ENCODE results near the gene VGF. TPM values are rescaled to one million over a fixed set of nuclear protein-coding genes. Genes with fewer than 3 reads are reported as not detected.

The VGF gene
- polyA plus RNA-seq, 1 donor (not counting 4 experiments of a cell fraction or from before 2014, with no cell fraction given), result 0.04 TPM

DNA sequence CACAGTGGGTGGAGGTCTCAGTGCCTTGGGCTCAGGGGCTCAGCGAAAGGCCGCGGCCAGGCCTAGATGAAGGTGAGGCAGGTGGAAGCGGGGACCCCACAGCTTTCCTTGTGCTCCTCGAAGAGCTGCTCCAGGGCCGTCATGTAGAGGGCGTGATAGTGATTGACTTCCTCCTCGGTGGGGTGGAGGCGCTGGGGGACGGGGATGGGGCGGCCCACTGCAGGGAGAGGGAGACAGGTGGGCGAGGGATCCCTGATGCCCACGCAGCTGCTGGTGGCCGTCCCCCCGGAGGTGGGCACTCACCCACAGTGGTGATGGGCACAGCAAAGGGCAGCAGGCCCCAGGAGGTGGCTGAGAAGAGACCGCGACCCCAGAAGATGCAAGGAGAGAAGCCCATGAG is 30.5 kb upstream of the VGF start:
- H3K4me3 ChIP-seq (ENCODE audit: control insufficient read depth in 2 of 3, extremely low read depth in 1 of 3, insufficient read depth in 2 of 3, low read depth in 1 of 3, low read length in 3 of 3), result no peak overlapping the region
- no peak for FAIRE-seq
- DNase-seq (ENCODE audit: low read depth, low spot score), result no peak
- dilution Hi-C loops (cut with MboI; ENCODE audit: extremely low pct_ligation_motif_present, low sequenced_read_pairs), result no loop called here
- H3K9me1 ChIP-seq (ENCODE audit: control insufficient read depth, extremely low read depth, insufficient read depth, low read length), result no peaks in the 10 kb centered on the region
- H3K4me2 ChIP-seq (ENCODE audit: control insufficient read depth, extremely low read depth, insufficient read depth, low read depth, low read length), result no peak overlapping the region
- no peak overlapping the region for H3K9ac ChIP-seq (ENCODE audit: control insufficient read depth, extremely low read depth, insufficient read depth, low read length)
- H3K27ac ChIP-seq (ENCODE audit: control insufficient read depth, insufficient read depth, low read length), result no peak overlapping the region
- no peaks in the 10 kb centered on the region for H3K79me2 ChIP-seq (ENCODE audit: control insufficient read depth, insufficient read depth, low read length)
- H3K9me3 ChIP-seq (ENCODE audit: control insufficient read depth, low read depth, low read length), result no peaks in the 10 kb centered on the region
- no peaks in the 10 kb centered on the region for H3K4me1 ChIP-seq (ENCODE audit: control insufficient read depth, extremely low read depth, insufficient read depth, low read length)
- H2AFZ ChIP-seq (ENCODE audit: control insufficient read depth, low read length), result no peak overlapping the region
- no peaks in the 10 kb centered on the region for H4K20me1 ChIP-seq (ENCODE audit: control insufficient read depth, extremely low read depth, insufficient read depth, low read length)
- peaks cover 5% of the 10 kb centered on the region for H3K27me3 ChIP-seq (ENCODE audit: control insufficient read depth, extremely low read depth, insufficient read depth, low read length)
- no peak for TF ChIP-seq CTCF (optimal IDR thresholded peaks at IDR 0.05 in 1 of 3, IDR thresholded peaks at IDR 0.05 in 1 of 3, conservative IDR thresholded peaks at IDR 0.05 in 1 of 3; ENCODE audit: extremely low read depth in 1 of 3, insufficient read depth in 2 of 3, low read length in 3 of 3)
- TF ChIP-seq EZH2 (IDR thresholded peaks at IDR 0.05; ENCODE audit: low read length), result no peak
- H3K36me3 ChIP-seq (ENCODE audit: control insufficient read depth in 2 of 2, extremely low read depth in 1 of 2, insufficient read depth in 2 of 2, low read length in 2 of 2), result no peaks in the 10 kb centered on the region

GRCh38 chr7:101189109-101189508 is 23.7 kb upstream of the VGF start:
- Histone ChIP-seq H3K4me1 (ENCODE audit: control insufficient read depth, extremely low read depth, insufficient read depth, low read length) (peaks cover 2% of the 10 kb centered on the region), H3K4me2 (ENCODE audit: control insufficient read depth, extremely low read depth, insufficient read depth, low read depth, low read length) (no peak overlapping the region), H4K20me1 (ENCODE audit: control insufficient read depth, extremely low read depth, insufficient read depth, low read length) (no peaks in the 10 kb centered on the region), H3K27ac (ENCODE audit: control insufficient read depth, insufficient read depth, low read length) (no peak overlapping the region), H2AFZ (ENCODE audit: control insufficient read depth, low read length) (no peak overlapping the region), H3K36me3 (ENCODE audit: control insufficient read depth in 2 of 2, extremely low read depth in 1 of 2, insufficient read depth in 2 of 2, low read length in 2 of 2) (no peaks in the 10 kb centered on the region), H3K27me3 (ENCODE audit: control insufficient read depth, extremely low read depth, insufficient read depth, low read length) (no peaks in the 10 kb centered on the region), H3K4me3 (ENCODE audit: control insufficient read depth in 2 of 3, extremely low read depth in 1 of 3, insufficient read depth in 2 of 3, low read depth in 1 of 3, low read length in 3 of 3) (no peak overlapping the region), H3K9me3 (ENCODE audit: control insufficient read depth, low read depth, low read length) (no peaks in the 10 kb centered on the region), H3K79me2 (ENCODE audit: control insufficient read depth, insufficient read depth, low read length) (no peaks in the 10 kb centered on the region), H3K9ac (ENCODE audit: control insufficient read depth, extremely low read depth, insufficient read depth, low read length) (no peak overlapping the region), H3K9me1 (ENCODE audit: control insufficient read depth, extremely low read depth, insufficient read depth, low read length) (no peaks in the 10 kb centered on the region)
- dilution Hi-C loops (cut with MboI; ENCODE audit: extremely low pct_ligation_motif_present, low sequenced_read_pairs), result no loop called here
- TF ChIP-seq EZH2 (IDR thresholded peaks at IDR 0.05; ENCODE audit: low read length) (no peak), CTCF (optimal IDR thresholded peaks at IDR 0.05 in 1 of 3, IDR thresholded peaks at IDR 0.05 in 1 of 3, conservative IDR thresholded peaks at IDR 0.05 in 1 of 3; ENCODE audit: extremely low read depth in 1 of 3, insufficient read depth in 2 of 3, low read length in 3 of 3) (no peak)
- DNase-seq (ENCODE audit: low read depth, low spot score), result no peak
- no peak for FAIRE-seq
